A673 (cell line): Measurements from ENCODE around the gene FOXC2. TPM values are rescaled to one million over a fixed set of nuclear protein-coding genes. Genes with fewer than 3 reads are reported as not detected.
"Not testable (repeated sequence)": the region's sequence is repeated elsewhere in the genome, so short reads cannot be mapped to it uniquely, and the experiment has no call there.

ENCODE experiments used
- BruUV-seq: library from RNA; stranded (reverse); fragments of 400-500 nt; replicated peaks from 2 replicates; lab custom pipeline; 2021; lab: Mats Ljungman, UMichigan
- CTCF ChIA-PET: fragments of 300-600 bp; sonication (Branson Sonifier 250); formaldehyde crosslinking; loops from one replicate; lab custom pipeline; 2022; ENCODE audit warnings: antibody characterized with exemption; lab: Charles Lee
- POLR2A ChIA-PET: fragments of 300-600 bp; sonication (Branson Sonifier 250); formaldehyde crosslinking; loops from one replicate; lab custom pipeline; 2022; ENCODE audit warnings: antibody characterized with exemption; ENCODE audit not compliant: low non-redundant PET; lab: Charles Lee
- DNase-seq: peaks from one replicate; pipeline ENCODE4 v3.0.0-alpha.2; 2015; ENCODE audit warnings: low spot score
- H3K27ac ChIP-seq: fragments of 200-600 bp; sonication (generic); 2 replicates; pipeline ENCODE4 v1.5.1; 2016; ENCODE audit warnings: mixed run types, low read depth, mild to moderate bottlenecking, mixed read lengths, antibody characterized with exemption, low read length; ENCODE audit not compliant: poor library complexity, severe bottlenecking
- H3K27me3 ChIP-seq: fragments of 200-600 bp; sonication (generic); replicated peaks from 2 replicates; pipeline ENCODE4 v1.6.1; 2017; ENCODE audit warnings: mixed run types, low read depth, mild to moderate bottlenecking, mixed read lengths, antibody characterized with exemption, low read length; ENCODE audit not compliant: insufficient read depth, poor library complexity
- H3K36me3 ChIP-seq: fragments of 200-600 bp; sonication (generic); 2 replicates; pipeline ENCODE4 v1.6.1; 2016; ENCODE audit warnings: mixed run types, mild to moderate bottlenecking, mixed read lengths, antibody characterized with exemption, low read length; ENCODE audit not compliant: insufficient read depth, poor library complexity, severe bottlenecking
- H3K4me1 ChIP-seq: fragments of 200-600 bp; sonication (generic); 2 replicates; pipeline ENCODE4 v1.6.1; 2017; ENCODE audit warnings: mixed run types, mild to moderate bottlenecking, mixed read lengths, antibody characterized with exemption, low read length; ENCODE audit not compliant: insufficient read depth, poor library complexity, severe bottlenecking
- H3K4me3 ChIP-seq: fragments of 200-600 bp; sonication (generic); 2 replicates; pipeline ENCODE4 v1.5.1; 2016; ENCODE audit warnings: low read depth, mixed run types, mild to moderate bottlenecking, mixed read lengths, low read length; ENCODE audit not compliant: poor library complexity, severe bottlenecking
- H3K9me3 ChIP-seq: fragments of 200-600 bp; sonication (generic); 2 replicates; pipeline ENCODE4 v1.6.1; 2016; ENCODE audit warnings: mixed run types, low read depth, mild to moderate bottlenecking, mixed read lengths, antibody characterized with exemption, low read length; ENCODE audit not compliant: poor library complexity, severe bottlenecking
- CTCF ChIP-seq: fragments of 300-800, 200-600 bp; sonication (generic); conservative IDR thresholded peaks from 2 replicates; pipeline ENCODE4 v1.5.1; 2017; ENCODE audit warnings: low read depth, mild to moderate bottlenecking, antibody characterized with exemption, low read length, moderate library complexity, mixed read lengths
- EZH2 ChIP-seq: fragments of 200-600 bp; sonication (generic); IDR thresholded peaks from 2 replicates; pipeline ENCODE4 v1.6.1; 2017; ENCODE audit warnings: borderline replicate concordance, low read depth, mild to moderate bottlenecking, mixed read lengths, antibody characterized with exemption, low read length; ENCODE audit not compliant: poor library complexity, severe bottlenecking
- intact Hi-C: fragments of 100-400 bp; cut with micrococcal nuclease; formaldehyde crosslinking; loops from one replicate; pipeline ENCODE4 v1.10.0; 2022; ENCODE audit not compliant: unreplicated experiment
- total RNA-seq: library from RNA; stranded (reverse); gene quantifications from 2 replicates; pipeline ENCODE4 v1.2.3, GENCODE V29; 2021

The FOXC2 gene
- total RNA-seq, 1 experiment from 2014 or later: 0.34 TPM

DNA sequence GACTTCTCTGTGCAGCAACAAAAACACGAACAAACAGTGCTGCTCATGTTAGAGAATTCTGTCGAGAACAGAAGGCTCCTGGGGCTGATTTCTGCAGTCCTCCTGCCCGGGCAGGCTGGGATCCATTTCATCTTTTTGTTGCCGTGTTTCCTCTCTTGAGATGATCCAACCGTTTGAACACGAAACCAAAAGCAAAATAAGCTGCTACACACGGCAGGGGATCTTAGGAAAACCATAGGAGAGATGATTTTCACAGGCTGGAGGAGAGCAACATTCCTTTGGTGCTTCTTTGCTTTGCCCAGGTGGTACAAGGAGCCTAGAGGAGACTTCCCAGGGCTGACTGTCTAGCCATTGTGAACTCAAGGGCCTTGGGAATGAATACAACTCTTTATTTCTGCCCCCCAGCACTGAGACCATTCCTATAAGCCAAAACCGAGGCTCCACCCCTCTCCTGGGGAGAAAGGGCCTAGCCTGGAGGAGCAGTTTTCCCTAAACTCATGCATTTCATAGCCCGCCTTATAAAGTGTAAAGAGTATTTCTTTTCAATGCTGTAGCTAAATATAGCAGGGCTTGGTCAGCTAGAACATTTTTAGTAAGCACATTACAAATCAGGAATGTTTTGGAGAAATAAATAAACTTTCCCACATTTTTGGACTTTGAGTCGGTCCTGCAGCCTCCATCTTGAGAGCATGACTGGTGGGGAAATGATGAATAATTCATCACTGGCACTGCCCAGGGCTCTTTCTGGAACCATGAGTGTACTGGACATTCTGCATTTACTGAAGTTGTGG lies 19.4 kb downstream of the FOXC2 start:
- POLR2A ChIA-PET: no interaction called here
- Histone ChIP-seq H3K4me3 (no peak overlapping the region), H3K9me3 (no peaks in the 10 kb centered on the region), H3K27ac (no peak overlapping the region), H3K36me3 (no peaks in the 10 kb centered on the region), H3K4me1 (no peaks in the 10 kb centered on the region), H3K27me3 (peaks cover 21% of the 10 kb centered on the region)
- TF ChIP-seq EZH2 (no peak), CTCF (no peak)
- CTCF ChIA-PET: no interaction called here
- no TSS peak for BruUV-seq
- DNase-seq: no peak
- intact Hi-C loops: no loop called here

- Histone ChIP-seq H3K4me3 (no peak overlapping the region), H3K36me3 (no peaks in the 10 kb centered on the region), H3K27me3 (peaks cover 26% of the 10 kb centered on the region), H3K4me1 (no peaks in the 10 kb centered on the region), H3K9me3 (no peaks in the 10 kb centered on the region), H3K27ac (no peak overlapping the region)
- intact Hi-C loops: no loop called here
- ChIA-PET CTCF (no interaction called here), POLR2A (no interaction called here)
- BruUV-seq: no TSS peak
- DNase-seq: no peak
- TF ChIP-seq EZH2 (no peak), CTCF (no peak)
Observed at GRCh38 chr16:86587487-86587886, 20.9 kb downstream of the FOXC2 start.

- DNase-seq, H3K4me3 ChIP-seq, H3K4me1 ChIP-seq, POLR2A ChIA-PET, H3K27ac ChIP-seq, intact Hi-C loops, CTCF ChIA-PET, H3K9me3 ChIP-seq, H3K36me3 ChIP-seq, BruUV-seq: not testable (repeated sequence)
- H3K27me3 ChIP-seq: peaks cover 31% of the 10 kb centered on the region
Observed at GRCh38 chr16:86587955-86588354, 21.3 kb downstream of the FOXC2 start.
